ENCODE results near the gene CNOT8.
"Not testable (repeated sequence)": the region's sequence is repeated elsewhere in the genome, so short reads cannot be mapped to it uniquely, and the experiment has no call there.

The CNOT8 gene

DNA sequence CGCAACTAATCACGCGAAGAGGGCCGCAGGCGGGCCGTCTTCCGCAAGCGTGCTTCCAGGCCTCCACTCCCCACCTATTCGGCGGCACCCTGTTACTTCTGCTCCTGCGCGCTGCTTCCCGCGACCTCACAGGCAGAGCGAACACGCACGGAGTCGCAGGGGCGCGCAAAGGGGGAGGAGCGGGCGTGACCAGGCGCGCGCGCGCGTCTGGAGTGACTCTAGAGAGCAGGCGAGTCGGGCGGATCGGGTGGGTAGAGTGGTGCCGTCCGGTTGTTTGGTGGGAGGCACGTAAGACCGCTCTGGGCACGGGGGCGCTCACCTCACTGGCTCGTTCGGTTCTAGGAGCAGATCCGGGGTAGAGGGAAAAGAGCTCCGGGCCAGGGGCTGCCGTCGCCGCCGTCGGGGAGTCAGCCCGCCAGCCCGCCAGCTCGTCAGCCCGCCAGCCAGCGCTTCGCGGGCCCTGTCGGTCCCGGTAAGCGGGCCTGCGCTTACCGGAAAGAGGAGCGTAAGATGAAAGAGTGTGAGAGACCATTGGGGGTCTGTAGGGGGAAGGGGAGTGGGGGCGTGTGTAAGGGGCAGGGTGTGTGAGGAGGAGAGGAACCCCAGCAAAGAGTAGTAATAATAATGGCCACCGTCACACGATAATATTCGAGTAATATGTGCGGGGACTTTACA, at the start of gene CNOT8:
Gene CNOT8, plus strand, starts transcription at position 331 of the 675 bp plus-strand sequence. CDS start 4,652 bp downstream, outside the sequence.
- peak; percentile 99 for DNase-seq

DNA sequence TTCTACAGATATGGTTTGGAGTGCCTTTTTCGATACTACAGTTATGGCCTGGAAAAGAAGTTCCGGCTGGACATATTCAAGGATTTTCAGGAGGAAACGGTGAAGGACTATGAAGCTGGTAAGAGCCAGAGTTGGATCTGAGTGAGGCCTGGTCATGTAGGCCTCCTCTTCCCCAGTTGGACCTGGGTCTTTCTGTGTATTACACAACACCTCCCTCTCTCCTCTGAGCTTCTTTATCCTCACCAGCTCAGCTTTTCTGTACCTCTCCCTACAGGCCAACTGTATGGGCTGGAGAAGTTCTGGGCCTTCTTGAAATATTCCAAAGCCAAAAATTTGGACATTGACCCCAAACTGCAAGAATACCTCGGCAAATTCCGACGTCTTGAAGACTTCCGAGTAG, 47.2 kb upstream of the CNOT8 start:
- DNase-seq, result no peak

DNA sequence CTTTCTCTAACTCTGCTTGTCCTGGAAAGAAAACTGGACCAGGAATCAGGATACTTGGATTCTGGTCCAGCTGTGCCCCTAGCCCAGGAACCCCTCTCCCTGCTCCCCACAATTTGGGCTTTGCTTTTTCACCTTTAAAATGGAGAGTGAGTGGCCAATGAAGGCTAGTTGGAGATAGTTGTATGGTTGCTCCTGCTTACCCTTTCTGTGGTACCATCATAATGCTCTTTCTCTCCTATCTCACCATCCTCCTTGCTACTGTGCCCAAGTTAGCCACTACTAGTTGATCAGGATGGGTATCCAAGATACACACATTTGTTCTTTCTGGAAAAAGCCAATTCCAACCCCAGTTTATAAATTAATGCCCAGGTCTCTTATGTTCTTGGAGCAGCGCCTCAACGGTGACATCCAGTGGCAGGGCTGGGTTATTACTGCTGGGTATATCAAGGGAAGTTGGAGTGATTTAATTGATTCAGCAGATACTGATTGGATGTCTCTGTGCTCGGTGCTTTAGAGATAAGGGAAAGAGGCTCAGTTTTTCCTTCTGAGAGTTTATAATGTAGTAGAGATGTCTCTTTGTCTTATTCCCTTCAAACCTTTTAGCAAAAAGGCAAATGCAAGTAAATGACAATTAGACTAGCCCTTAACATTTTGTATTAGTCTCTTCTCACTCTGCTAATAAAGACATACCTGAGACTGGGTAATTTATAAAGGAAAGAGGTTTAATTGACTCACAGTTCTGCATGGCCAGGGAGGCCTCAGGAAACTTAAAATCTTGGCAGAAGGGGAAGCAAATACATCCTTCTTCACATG, 46.6 kb upstream of the CNOT8 start:
- DNase-seq, result no peak

DNA sequence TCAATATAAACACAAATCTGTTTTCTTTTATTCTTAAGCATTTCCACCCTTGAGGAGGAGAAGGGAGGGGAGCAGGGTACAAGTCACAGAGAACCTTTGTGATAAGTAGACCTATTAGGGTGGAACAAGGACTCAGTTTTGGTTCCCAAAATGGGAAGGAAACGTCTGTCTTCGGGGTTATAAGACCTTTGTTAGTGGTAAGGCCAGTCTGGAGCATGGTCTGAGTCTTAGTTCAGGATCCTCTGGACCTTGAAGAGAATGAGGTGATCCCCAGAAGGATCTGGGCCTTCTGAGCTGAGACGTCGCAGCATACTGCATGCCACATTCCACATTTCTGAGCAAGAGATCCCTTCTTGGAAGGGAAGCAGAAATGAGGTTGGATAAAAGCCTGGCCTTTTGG, 45.3 kb upstream of the CNOT8 start:
- DNase-seq, result no peak

DNA sequence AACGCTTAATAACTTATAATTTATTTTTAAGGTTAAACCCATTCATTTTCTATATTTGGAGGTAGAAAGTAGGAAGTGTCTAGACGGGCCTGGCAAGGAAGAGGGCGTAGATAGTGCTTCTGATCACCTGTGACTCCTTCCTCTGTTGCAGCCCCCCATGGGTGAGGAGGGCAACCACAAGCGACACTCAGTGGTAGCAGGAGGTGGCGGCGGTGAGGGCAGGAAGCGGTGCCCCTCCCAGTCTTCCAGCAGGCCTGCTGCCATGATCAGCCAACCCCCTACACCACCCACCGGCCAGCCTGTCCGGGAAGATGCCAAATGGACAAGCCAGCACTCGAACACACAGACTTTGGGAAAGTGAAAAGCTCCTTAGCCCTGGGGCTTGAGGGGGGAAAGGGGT, 44.7 kb upstream of the CNOT8 start:
- DNase-seq, result no peak

DNA sequence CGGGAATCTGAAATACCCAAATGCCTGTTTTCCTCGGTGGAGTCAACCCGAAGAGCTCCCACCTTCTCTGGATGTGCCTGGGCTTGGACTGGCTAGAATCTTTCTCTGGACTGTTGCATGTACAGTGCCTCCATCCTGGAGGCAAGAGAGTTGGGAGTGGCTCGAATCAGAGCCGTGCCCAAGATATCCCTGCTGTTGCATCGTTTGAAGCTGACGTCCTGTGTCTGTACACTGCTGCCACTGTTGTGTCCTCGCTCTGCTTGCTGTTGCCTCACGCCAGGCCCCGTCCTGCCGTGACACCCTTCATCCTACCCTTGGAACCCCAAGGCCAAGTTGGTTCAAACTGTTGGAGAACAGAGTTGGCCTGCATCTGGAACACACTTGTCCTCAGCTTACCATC, 43.4 kb upstream of the CNOT8 start:
- no peak for DNase-seq

DNA sequence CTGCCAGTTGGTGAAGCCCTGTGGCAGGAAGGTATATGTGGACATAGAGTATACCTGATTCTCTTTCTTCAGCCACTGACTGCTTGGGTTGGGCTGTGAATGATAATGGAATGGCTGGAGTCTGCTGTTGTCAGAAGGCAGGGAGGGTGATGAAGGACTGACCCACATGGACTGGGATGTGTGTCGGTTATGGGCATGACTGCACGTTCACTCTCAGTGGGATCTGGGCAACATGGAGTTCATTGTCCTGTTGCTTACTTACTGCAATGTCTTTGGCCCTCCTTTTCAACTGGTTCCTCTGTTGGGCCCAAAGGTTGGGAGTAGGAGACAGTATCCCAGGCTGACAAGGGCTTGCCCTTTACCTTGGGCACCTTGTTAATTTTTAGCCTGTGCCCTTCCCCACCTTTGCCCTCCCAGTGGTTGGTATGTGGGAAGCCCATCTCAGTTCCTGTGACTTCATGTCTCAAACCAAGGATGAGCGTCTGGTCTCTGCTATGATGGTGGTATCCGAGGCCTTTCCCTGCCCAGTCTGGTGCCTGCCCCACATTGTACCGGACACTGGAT, 42.7 kb upstream of the CNOT8 start:
- DNase-seq, result no peak

DNA sequence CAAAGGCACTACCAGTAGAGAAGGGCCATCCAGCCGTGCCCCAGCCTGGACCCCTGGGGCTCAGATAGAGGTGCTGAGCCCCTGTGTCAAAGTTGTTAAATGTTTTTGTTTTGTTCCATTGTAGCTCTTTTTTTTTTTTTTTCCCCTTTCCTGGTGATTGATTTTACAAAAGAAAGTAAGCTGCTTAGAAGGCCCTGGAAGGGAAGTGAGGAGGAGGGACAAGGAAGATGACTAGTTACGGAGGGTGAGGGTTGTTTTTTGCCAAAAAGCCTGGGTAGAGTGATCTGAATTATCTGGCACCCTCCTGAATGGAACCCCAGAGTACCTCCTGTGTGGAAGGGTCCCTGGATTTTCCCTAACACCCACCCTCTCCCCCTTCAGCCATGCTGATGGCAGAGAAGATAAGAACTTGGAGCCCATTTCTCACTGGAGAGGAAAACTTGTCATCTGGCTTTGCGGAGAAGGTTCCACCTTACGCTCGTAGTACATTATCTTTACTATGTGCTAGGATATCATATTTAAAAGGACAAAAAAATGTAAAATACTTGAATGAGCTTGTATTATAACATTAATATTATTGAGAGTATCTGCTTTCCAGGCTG, 41.4 kb upstream of the CNOT8 start:
- no peak for DNase-seq

DNA sequence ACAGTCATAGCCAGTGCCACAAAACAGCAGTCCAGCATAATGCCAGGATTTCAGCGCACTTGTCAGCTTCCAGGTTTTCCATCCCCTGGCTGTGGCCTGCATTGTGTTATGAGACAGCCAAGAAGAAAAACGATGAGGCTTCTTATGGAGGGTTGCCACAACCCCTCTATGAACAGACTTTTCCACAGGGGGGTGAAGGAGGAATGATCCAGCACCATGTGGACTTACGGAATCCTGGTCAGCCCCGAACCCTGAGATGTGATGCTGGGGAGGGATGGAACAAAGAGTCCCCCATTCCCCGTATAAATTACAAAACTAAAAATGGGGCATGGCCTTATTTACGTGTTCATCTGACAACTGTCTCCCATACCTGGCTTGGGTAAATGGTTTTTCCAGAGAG, 40.6 kb upstream of the CNOT8 start:
- no peak for DNase-seq

DNA sequence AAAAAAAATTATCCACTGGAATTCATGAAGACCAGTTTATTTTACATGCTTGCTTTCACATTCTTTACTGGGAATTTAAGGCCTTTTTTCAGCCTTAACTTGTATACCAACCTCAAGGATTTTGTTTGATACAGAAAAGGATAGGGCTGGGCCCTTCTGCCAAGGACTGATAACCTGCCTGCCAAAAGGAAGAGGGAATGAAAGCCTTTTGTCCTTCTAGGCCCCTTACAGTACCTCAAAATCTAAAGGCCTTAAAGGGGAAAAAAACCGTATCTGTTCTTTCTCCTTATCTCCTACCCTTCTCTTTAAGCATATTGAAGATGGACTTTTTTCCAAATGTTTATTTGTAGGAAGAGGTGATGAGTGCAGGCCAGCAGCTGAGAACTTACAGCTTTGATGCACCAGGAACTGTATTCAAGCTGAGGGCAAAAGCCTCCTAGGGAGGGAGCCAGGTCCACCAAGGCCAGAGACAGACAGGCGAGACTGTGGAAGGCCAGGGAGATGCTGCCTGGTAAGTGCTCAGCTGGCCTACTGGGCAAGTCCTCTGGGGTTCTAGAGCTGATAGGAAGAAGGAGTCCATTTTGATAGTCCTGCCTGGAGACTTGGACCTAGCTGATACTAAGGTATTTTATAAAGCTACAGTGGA, 39.8 kb upstream of the CNOT8 start:
- no peak for DNase-seq

DNA sequence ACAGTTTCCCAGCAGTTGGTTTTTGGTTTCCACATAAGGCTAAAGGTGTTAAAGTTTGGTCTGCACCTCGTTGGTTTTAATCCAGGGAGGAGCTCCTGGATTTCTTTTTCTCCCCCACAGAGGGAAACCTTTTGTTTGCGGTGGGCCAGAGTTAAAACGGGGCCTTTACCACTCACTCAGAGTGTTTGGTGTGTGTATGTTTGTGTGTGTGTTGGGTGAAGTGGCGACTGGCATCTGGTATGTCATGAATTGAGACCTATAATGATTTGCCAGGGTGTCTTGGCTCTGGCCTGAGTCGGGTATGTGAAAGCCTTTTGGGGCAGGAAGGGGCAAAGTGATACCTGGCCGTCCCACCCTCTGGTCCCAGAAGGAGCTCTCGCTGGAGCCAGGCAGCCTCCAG, 38.9 kb upstream of the CNOT8 start:
- DNase-seq, result no peak

DNA sequence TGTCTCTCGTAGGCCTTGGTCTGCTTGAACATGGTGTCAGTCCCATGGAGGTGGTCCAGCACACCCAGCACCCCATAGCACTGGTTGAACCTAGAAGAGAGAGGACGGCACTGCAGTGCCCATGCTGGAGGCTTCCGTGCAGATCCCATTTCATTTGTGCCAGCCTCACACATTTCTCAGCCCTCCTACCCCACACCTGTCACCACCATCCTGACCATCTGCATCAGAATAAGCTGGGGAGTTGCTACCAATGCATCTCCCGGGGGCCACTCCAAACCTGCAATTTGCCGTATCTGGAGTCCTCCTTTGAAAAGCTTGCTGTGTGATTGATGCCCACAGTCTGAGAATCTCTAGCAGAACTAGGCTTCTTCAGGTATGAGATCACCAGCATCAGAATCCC, 38.0 kb upstream of the CNOT8 start:
- DNase-seq, result no peak

DNA sequence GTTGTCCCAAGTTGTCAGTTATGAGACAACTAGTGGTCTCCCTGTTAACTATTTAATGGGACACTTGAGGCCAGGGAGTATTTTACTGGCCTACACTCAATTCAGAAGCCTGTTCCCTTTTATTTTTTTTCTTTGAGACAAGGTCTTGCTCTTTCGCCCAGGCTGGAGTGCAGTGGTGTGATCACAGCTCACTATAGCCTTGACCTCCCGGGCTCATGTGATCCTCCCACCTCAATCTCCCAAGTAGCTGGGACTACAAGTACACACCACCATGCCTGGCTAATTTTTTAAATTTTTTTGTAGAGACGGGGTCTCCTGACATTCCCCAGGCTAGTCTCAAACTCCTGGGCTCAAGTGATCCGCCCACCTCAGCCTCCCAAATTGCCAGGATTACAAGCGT, 35.5 kb upstream of the CNOT8 start:
- DNase-seq, result not testable (repeated sequence)

DNA sequence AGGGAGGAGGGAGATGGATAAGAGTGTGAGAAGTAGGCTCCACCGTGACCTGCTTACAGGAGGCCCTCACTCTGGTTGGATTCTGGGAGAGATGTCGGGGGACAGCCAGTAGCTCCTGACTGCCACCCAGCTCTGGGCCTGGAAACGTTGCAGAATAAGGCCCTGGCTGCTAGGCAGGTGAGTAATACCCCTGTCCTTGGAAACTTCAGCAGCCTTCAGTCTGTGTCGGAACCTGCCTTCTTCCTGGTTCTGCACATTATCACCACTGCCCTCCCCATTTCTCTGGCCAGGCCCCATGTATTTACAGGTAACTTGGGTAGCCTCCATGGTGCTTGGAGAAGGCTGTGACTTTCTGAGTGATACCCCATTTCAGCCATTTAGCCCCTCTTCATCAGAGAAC, 34.8 kb upstream of the CNOT8 start:
- no peak for DNase-seq

DNA sequence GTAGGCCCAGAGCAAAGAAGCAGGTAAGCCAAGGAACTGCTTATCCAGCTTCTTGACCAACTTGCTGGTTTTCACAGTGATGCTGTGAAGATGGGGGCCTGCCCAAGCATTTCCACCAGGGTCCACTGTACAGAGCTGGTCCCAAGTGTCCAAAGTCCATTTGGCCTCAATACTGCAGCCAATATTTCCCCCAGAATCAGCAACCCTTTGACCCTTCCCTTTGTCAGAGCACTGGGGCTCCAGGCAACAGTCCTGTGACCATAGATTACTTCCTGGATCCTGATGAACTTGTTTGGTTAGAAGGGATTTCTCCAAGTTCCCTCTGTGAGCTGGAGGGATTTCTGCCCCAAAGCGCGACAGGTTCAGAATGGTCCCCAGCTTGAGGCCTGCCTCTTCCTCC, 34.4 kb upstream of the CNOT8 start:
- no peak for DNase-seq

DNA sequence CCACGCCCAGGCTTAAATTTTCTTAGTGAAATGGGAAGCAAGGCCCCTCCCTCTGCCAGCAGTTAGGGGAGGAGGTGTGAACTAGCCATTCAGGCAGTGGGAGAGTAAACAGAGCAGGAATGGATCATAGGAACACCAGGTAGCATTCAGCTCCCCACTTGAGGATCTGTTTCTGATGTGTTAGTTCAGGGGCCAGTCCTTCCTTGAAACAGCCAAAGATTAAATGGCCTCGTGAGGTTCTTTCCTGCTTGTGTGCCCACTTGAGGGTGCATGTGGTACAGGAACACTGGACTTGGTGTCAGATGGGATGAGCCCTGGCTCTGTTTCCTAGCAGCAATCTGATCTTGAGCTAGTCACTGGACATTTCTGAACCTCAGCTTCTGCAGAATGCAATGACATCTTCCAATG, 29.2 kb upstream of the CNOT8 start:
- DNase-seq, result no peak

DNA sequence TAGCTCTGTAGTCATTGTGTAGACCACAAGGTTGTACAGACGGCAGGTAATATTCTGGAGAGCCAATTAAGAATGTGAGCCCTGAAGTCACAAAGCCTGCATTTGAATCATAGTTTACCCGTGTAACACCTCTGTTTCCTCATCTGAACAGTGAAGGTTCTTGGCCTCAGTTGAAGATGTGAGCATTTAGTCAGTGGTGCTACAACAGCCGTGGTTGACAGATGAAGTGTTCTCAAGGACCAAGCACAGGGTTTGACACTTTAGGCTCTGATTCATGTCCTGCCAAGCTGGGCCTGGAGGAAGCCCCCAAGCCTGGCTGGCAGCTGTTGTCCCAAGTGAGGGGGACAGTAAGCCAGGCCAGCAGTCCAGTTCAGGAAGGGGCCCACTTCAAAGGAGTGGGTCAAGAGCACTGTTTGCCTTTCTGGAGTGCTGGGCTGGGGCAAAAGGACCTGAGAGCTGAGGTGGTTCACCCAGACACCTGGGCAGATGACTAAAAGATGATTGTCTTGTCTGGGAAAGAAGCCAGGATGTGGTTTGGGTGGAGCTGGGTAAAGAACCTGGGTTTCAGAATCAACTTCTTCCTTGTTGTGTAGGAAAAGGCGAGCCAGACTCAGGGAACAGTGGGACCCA, 28.7 kb upstream of the CNOT8 start:
- no peak for DNase-seq

DNA sequence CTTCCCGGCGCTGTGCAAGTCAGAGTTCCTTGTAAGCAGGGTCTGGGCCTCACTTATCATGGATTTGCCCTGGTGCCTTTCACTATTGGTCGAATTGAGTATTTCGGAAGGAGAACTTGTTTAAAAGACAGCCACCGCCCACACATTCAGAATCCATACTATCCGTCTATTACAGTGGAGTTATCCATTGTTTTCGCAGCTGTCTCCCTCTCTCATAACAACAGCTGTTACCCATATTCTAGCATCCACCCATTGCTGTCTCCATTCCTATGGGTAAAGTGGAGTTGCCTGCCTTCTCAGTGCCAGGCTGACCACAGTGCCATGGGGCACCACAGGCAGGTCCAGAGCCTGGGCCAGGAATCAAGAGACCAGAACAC, 28.2 kb upstream of the CNOT8 start:
- no peak for DNase-seq

DNA sequence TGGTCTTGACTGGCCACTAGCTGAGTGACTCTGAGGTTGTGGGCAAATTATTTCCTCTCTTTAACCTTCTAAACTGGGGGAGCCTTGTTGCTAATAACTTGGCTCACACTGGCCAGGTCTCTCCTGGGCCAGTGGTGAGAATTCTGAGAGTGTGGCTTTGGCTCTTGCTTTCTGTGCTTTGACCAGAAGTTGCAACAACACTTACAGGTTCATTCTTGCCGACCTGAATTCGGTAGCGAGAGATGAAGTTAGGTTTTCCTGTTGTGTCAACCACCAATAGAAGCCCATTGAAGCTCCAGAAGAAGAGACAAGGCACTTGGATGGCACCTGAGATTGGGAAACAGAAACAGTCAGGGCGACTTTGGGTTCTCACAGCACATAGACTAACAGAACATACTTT, 27.8 kb upstream of the CNOT8 start:
- DNase-seq, result no peak

DNA sequence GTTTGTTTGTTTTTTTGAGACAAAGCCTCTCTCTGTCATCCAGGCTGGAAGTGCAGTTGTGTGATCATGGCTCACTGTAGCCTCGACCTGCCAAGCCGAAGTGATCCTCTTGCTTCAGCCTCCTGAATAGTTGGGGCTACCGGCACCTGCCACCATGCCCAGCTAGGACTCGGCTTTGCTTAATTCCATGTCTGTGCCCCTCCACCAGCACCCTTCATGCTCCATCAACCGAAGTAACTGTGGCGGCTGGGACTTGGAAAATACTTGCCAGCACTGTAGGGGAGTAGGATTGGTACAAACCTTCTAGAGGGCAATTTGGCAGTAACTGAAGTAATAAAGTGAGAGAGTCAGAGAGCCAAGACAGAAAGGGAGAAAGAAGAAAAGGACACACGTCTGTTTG, 27.0 kb upstream of the CNOT8 start:
- no peak for DNase-seq

DNA sequence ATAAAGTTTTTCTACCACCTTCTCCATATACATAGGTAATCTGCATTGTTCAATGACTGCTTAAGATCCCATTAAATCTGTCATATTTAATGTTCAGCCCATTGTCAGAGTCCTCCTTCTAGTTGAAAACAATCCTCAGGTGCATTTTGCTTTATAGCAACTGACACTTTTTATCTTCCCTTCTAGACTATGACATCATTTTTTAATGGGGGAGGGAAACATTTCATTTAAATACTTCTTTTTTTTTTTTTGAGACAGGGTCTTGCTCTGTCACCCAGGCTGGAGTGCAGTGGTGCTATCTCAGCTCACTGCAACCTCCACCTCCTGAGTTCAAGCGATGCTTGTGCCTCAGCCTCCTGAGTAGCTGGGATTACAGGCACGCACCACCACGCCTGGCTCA, 25.6 kb upstream of the CNOT8 start:
- DNase-seq, result not testable (repeated sequence)

DNA sequence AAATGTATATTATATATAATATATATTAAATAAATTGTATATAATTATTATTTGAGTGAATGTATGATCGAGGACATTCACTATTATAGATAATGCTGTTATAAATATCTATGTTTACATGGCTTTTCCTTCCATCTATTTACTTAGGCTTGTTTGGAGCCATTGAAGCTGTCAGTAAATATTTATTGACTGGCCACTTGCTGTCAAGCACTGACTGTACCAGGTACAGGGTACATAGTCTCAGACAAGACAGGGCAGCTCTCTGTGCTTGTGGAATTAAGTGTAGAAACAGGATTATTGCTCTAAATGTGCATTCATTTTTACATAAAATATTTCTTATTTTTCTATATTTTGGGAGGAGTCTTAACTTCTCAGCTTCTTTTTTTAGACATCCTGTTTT, 24.4 kb upstream of the CNOT8 start:
- DNase-seq, result no peak

DNA sequence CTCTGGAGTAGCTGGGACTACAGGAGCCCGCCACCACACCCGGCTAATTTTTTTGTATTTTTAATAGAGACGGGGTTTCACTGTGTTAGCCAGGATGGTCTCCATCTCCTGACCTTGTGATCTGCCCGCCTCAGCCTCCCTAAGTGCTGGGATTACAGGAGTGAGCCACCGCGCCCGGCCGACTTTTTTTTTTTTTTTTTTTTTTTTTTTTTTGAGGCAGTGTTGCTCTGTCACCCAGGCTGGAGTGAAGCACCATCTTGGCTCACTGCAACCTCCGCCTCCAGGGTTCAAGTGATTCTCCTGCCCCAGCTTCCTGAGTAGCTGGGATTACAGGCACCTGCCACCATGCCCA, 22.8 kb upstream of the CNOT8 start:
- DNase-seq, result not testable (repeated sequence)

All from left hindlimb (tissue), 1 donor.